ACC112 (cell line): ENCODE data around the gene PRMT9.

Source experiments
- H2AFZ ChIP-seq: fragments of 200-600 bp; sonication (generic); one replicate; pipeline ENCODE4 v1.6.0; 2017; ENCODE audit warnings: antibody characterized with exemption, low read length; ENCODE audit not compliant: unreplicated experiment
- H3K27ac ChIP-seq: fragments of 200-600 bp; sonication (generic); 2 replicates; pipeline ENCODE4 v1.5.1; 2014; ENCODE audit warnings: low read depth, mild to moderate bottlenecking, antibody characterized with exemption, low read length, moderate library complexity
- H3K27me3 ChIP-seq: fragments of 200-600 bp; sonication (generic); 2 replicates; pipeline ENCODE4 v1.6.1; 2014; ENCODE audit warnings: mild to moderate bottlenecking, antibody characterized with exemption, low read length, moderate library complexity, mixed read lengths; ENCODE audit not compliant: insufficient read depth
- H3K36me3 ChIP-seq: fragments of 200-600 bp; sonication (generic); 2 replicates; pipeline ENCODE4 v1.6.1; 2016; ENCODE audit warnings: mild to moderate bottlenecking, antibody characterized with exemption, low read length, moderate library complexity, mixed read lengths; ENCODE audit not compliant: insufficient read depth
- H3K4me1 ChIP-seq: fragments of 200-600 bp; sonication (generic); one replicate; pipeline ENCODE4 v1.6.1; 2016; ENCODE audit warnings: low read length, mixed read lengths; ENCODE audit not compliant: insufficient read depth, unreplicated experiment, control insufficient read depth
- H3K4me3 ChIP-seq: fragments of 200-600 bp; sonication (generic); 2 replicates; pipeline ENCODE4 v1.5.1; 2014; ENCODE audit warnings: mild to moderate bottlenecking, low read depth, low read length
- H3K79me2 ChIP-seq: fragments of 200-600 bp; sonication (generic); one replicate; pipeline ENCODE4 v1.6.0; 2016; ENCODE audit warnings: low read length; ENCODE audit not compliant: control insufficient read depth, unreplicated experiment, insufficient read depth

The PRMT9 gene

GRCh38 chr4:147620315-147620714, 63.6 kb downstream of the PRMT9 start:
- Histone ChIP-seq H3K4me1 (peaks cover 7% of the 10 kb centered on the region), H3K27ac (no peak overlapping the region)

GRCh38 chr4:147617841-147618691, 65.9 kb downstream of the PRMT9 start:
- H3K79me2 ChIP-seq = peaks cover 27% of the 10 kb centered on the region
- H3K36me3 ChIP-seq = peaks cover 6% of the 10 kb centered on the region; the same call in 1 of the 2 replicates

More at GRCh38 chr4:147620315-147620714, 63.6 kb downstream of the PRMT9 start:
- no peaks in the 10 kb centered on the region for H3K27me3 ChIP-seq
- H3K79me2 ChIP-seq = peaks cover 27% of the 10 kb centered on the region
- H3K4me3 ChIP-seq = no peak overlapping the region
- H2AFZ ChIP-seq = no peak overlapping the region
- peaks cover 19% of the 10 kb centered on the region for H3K36me3 ChIP-seq

GRCh38 chr4:147617173-147617840, 66.7 kb downstream of the PRMT9 start, which contains the start of gene TMEM184C:
Gene TMEM184C, plus strand, starts transcription at chr4:147617397. Its CDS starts 560 bp downstream, at chr4:147617957.
- Histone ChIP-seq H3K36me3 (no peaks in the 10 kb centered on the region), H3K4me1 (peaks cover 7% of the 10 kb centered on the region), H3K27ac (peak within 1 kb of the TSS; percentile 25; the same call in 1 of the 2 replicates)

More at GRCh38 chr4:147617841-147618691, 65.9 kb downstream of the PRMT9 start:
- no peak overlapping the region for H3K27ac ChIP-seq
- H2AFZ ChIP-seq = peak overlapping the region; percentile 87
- H3K4me3 ChIP-seq = peak overlapping the region; percentile 84
- H3K27me3 ChIP-seq = no peaks in the 10 kb centered on the region
- peaks cover 7% of the 10 kb centered on the region for H3K4me1 ChIP-seq

GRCh38 chr4:147616849-147617172, 67.2 kb downstream of the PRMT9 start:
- Histone ChIP-seq H3K36me3 (no peaks in the 10 kb centered on the region), H3K27me3 (no peaks in the 10 kb centered on the region), H2AFZ (peak overlapping the region; percentile 87), H3K27ac (no peak overlapping the region), H3K4me1 (peaks cover 7% of the 10 kb centered on the region), H3K79me2 (peaks cover 21% of the 10 kb centered on the region), H3K4me3 (peak overlapping the region; percentile 84)

More at GRCh38 chr4:147617173-147617840, 66.7 kb downstream of the PRMT9 start, which contains the start of gene TMEM184C:
- peaks cover 21% of the 10 kb centered on the region for H3K79me2 ChIP-seq
- peak within 1 kb of the TSS; percentile 87 for H2AFZ ChIP-seq
- no peaks in the 10 kb centered on the region for H3K27me3 ChIP-seq
- peak within 1 kb of the TSS; percentile 84 for H3K4me3 ChIP-seq

GRCh38 chr4:147610686-147611085, 73.3 kb downstream of the PRMT9 start:
- Histone ChIP-seq H3K4me3 (no peak overlapping the region), H2AFZ (no peak overlapping the region), H3K36me3 (no peaks in the 10 kb centered on the region), H3K4me1 (no peaks in the 10 kb centered on the region), H3K27me3 (no peaks in the 10 kb centered on the region), H3K79me2 (no peaks in the 10 kb centered on the region), H3K27ac (no peak overlapping the region)

- Histone ChIP-seq H3K27me3 (no peaks in the 10 kb centered on the region), H3K79me2 (no peaks in the 10 kb centered on the region), H3K4me3 (no peak overlapping the region), H3K4me1 (no peaks in the 10 kb centered on the region), H3K27ac (no peak overlapping the region), H2AFZ (no peak overlapping the region), H3K36me3 (no peaks in the 10 kb centered on the region)
Observed at GRCh38 chr4:147607471-147607870, 76.5 kb downstream of the PRMT9 start.

GRCh38 chr4:147605499-147605898, 78.5 kb downstream of the PRMT9 start:
- H3K4me1 ChIP-seq = no peaks in the 10 kb centered on the region
- no peaks in the 10 kb centered on the region for H3K79me2 ChIP-seq
- no peaks in the 10 kb centered on the region for H3K36me3 ChIP-seq
- H3K4me3 ChIP-seq = no peak overlapping the region
- no peak overlapping the region for H2AFZ ChIP-seq
- H3K27me3 ChIP-seq = no peaks in the 10 kb centered on the region
- no peak overlapping the region for H3K27ac ChIP-seq

GRCh38 chr4:147599769-147600168, 84.2 kb downstream of the PRMT9 start:
- Histone ChIP-seq H3K27me3 (no peaks in the 10 kb centered on the region), H3K79me2 (no peaks in the 10 kb centered on the region), H2AFZ (peak overlapping the region; percentile 37), H3K27ac (peak overlapping the region; percentile 28; the same call in 1 of the 2 replicates), H3K36me3 (no peaks in the 10 kb centered on the region), H3K4me3 (no peak overlapping the region), H3K4me1 (peaks cover 22% of the 10 kb centered on the region)

GRCh38 chr4:147599206-147599605, 84.8 kb downstream of the PRMT9 start:
- no peak overlapping the region for H3K4me3 ChIP-seq
- H3K4me1 ChIP-seq = peaks cover 22% of the 10 kb centered on the region
- H3K79me2 ChIP-seq = no peaks in the 10 kb centered on the region
- no peaks in the 10 kb centered on the region for H3K36me3 ChIP-seq
- no peaks in the 10 kb centered on the region for H3K27me3 ChIP-seq
- H3K27ac ChIP-seq = no peak overlapping the region; the same call in 1 of the 2 replicates
- H2AFZ ChIP-seq = peak overlapping the region; percentile 37

GRCh38 chr4:147597561-147597960, 86.4 kb downstream of the PRMT9 start:
- Histone ChIP-seq H3K36me3 (no peaks in the 10 kb centered on the region), H3K79me2 (no peaks in the 10 kb centered on the region), H2AFZ (no peak overlapping the region), H3K4me1 (peaks cover 22% of the 10 kb centered on the region), H3K4me3 (no peak overlapping the region), H3K27me3 (no peaks in the 10 kb centered on the region), H3K27ac (no peak overlapping the region)
